GM21576 (cell line): ENCODE measurements around the gene CLIC5.

Source experiments
- ATAC-seq: cut with Tn5 transposase; IDR thresholded peaks from one replicate; pipeline ENCODE4 v1.9.1; 2021; ENCODE audit warnings: mild to moderate bottlenecking, moderate library complexity; ENCODE audit not compliant: unreplicated experiment

The CLIC5 gene

GRCh38 chr6:46000905-46001304, 14.8 kb downstream of the CLIC5 start:
- no peak for ATAC-seq

- no peak for ATAC-seq
These were observed 17.1 kb downstream of the CLIC5 start for GRCh38 chr6:45998524-45998923.

DNA sequence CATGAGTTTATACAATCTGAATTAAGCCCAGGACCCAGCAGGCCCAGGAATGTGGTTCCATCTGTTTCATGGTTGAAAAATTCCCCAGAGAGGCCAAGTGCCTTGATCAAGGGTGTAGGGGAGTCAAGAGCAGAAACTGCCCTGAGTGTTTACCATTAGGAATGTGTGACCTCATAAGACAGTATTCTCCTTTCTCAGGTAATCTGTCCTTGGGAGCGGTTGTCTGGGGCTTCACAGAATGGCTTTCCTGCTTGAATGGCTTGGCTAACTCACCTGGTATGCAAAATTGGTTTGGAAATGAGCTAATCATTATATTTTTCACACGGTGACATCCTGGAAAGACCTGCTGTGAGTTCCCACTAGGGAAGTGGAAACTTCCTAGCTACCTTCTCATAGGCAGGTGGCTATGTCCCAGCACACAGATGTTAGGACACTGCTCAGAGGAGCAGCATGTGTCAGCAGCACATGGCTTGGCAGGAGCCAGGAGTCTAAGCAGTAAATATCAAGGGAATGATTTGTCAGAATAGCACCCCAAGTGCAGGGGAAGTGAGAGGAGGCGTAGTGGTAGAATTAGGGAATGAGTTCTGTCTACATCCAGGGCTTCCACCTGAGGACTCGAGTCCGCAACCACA, 17.7 kb downstream of the CLIC5 start:
- no peak for ATAC-seq

DNA sequence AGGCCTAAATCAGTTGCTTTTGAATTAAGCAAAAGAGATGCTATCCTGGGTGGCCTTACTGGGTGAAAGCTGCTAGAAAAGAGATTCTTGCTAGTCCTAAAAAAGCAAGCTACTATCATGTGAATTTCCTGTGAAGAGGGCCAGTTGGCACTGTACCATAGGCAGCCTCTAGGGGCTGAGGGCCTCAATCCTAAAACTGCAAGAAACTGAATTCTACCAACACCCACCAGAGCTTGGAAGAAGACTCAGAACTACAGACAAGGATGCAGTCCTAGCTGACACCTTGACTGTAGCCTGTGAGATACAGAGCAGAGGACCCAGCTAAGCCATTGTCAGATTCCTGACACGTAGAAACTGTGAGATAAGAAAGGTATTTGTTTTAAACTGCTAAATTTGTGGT, 24.5 kb downstream of the CLIC5 start:
- ATAC-seq = no peak

DNA sequence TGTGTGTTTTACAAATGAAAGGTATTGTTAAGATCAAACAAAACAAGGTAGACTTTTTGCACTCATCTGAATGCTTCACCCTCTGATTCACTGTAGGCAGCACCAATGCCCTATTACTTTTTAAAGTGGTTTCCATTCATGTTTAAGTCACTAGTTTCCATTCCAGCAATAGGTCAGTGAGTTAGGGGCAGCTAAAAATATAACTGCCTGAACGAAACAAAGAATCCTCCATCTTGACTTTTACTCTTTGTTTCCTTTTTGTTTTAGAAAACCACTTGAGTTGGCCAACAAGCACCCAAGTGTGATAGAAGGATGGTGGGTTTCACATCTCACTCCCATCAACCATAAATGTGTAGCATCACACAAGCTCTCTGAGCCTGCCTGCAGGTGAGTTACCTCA, 25.5 kb downstream of the CLIC5 start:
- ATAC-seq = no peak

GRCh38 chr6:45988635-45989034, 27.0 kb downstream of the CLIC5 start:
- ATAC-seq = no peak

- ATAC-seq = no peak
These were observed 27.8 kb downstream of the CLIC5 start for GRCh38 chr6:45987856-45988255.

DNA sequence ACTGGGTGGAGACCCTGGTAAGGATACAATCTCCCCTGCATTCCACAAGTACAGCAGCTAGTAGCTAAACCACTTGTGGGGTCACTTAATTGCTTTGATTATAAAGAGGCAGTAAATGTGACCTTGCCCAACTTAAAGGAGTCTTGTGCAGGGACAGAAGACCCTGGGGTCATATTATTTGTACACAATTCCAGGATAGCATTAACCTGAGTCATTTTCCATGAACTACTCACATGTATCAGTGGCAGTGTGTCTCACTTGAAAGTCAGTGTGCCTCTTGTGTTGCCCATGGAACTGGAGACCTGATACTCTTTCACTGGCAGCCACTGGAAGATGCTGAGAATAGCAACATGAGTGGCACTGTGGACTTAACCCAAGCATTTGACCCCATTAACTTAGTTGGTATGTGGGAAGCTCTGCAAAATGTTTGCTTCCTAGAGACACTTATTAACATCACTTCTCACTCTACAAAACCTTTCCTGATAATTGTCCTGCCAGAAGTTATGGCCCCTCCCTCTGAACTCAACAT, 28.9 kb downstream of the CLIC5 start:
- no peak for ATAC-seq

- no peak for ATAC-seq
These were observed 30.8 kb downstream of the CLIC5 start for GRCh38 chr6:45984788-45985425.

DNA sequence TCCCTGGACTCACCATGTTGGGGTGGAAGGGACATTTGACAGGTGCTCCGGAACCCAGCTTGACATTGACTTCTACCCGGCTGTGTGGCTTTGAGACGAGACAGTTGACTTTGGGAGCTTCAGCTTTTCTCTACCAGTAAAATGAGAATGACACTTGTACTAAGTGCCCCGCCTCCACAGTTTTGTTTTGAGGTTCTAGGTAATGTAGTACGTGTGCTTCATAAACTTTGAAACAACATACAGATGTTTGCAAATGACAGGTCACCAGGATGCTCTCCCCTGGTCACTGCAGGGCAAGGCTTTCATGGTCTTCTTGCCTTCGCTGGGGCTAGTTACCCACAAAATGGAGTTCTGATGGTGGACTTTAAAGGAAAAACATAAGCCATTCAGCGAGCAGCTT, 31.3 kb downstream of the CLIC5 start:
- ATAC-seq = no peak

DNA sequence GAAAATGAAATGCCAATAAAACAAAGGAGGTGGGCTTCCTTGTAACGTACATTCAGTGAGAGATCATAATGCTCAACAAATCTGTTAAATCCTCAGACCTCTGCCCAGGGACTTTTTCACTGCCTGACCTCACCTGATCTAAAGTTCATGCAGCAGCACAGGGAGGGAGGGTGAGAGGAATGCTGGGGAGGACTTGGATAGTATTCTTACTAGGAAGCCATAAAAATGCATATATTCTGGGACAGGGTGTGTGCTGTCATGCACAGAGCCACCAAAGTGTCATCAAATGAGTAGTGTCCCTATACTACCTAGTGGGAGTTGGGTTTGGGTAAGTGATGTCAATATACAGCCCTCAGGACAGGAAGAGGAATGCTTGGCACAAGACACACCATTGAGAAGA, 32.6 kb downstream of the CLIC5 start:
- no peak for ATAC-seq

- ATAC-seq = no peak
These were observed 33.2 kb downstream of the CLIC5 start for GRCh38 chr6:45982280-45983036.

GRCh38 chr6:45981046-45981445, 34.6 kb downstream of the CLIC5 start:
- ATAC-seq = no peak

- no peak for ATAC-seq
These were observed 36.3 kb downstream of the CLIC5 start for GRCh38 chr6:45979311-45979710.

GRCh38 chr6:45974596-45974995, 41.1 kb downstream of the CLIC5 start:
- ATAC-seq = no peak

DNA sequence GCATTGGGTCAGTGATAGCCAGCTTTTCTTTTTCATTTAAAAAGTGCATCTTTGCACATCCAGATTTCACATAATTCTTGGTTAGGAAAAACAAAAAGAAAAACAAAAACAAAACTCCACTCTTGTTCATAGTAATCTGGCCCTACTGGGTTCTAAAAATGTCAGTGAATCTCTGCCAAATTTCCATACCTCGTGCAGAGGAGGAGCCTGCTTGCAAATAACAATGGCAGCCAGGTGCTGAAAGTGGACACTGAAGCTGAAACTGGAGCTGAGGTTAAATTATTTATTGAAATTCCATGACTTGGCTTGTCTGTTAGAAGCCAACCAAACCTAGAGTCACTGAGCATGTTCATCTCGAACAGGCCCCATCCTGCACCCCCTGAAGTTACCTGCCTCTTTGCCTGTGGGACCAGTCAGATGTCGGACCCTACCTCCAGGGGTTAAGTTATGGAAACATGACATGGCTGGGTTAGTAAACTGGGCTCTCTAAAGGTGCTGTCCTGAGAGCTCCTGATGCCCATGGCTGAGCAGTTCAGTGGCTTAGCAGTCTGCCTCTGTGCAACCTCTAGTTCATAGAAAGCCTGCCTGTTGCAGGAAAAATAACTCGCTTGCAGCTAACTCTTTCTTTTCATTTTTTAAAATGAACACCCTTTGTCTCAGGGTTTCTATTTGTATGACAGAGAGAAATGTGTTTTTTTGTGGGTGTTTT, 42.7 kb downstream of the CLIC5 start:
- no peak for ATAC-seq

- ATAC-seq = no peak
These were observed 44.4 kb downstream of the CLIC5 start for GRCh38 chr6:45971287-45971686.

GRCh38 chr6:45970326-45970725, 45.3 kb downstream of the CLIC5 start:
- no peak for ATAC-seq

- ATAC-seq = no peak
These were observed 45.8 kb downstream of the CLIC5 start for GRCh38 chr6:45969883-45970282.

- ATAC-seq = no peak
These were observed 46.6 kb downstream of the CLIC5 start for GRCh38 chr6:45969026-45969425.

- ATAC-seq = no peak
These were observed 48.3 kb downstream of the CLIC5 start for GRCh38 chr6:45967363-45967762.
